ENCODE data around the gene LAMC2. TPM values are rescaled to one million over a fixed set of nuclear protein-coding genes. Genes with fewer than 3 reads are reported as not detected.
A peak's percentile ranks its signal among the peaks of the same experiment; 100 is the strongest.

LAMC2 gene
- total RNA-seq, 1 donor from 2014 or later = 1.1 TPM

DNA sequence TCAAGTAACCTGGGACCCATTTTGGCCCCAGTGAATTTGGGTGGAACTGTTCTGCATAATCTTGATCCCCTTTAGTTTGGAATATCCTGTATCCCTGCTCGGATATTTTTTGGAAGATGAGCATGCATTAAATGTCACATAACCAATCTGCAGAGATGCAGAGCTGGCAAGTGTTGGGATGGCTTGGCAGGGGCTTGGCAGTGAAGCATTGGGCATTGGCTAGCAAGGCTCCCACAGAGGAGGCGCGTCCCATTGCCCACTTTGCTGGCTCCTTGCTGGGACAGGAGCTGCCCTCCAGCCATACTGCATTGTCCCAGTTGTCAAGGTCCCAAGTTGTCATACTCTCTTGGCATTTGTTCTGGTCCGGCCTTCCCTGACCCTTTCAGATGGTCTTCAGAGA lies 29.9 kb downstream of the LAMC2 start:
- intact Hi-C loops (cut with DNase I) = no loop called here
- Histone ChIP-seq H3K9me3 (no peaks in the 10 kb centered on the region), H3K4me1 (peaks cover 6 to 20% of the 10 kb centered on the region in 2 donors), H3K27me3 (no peaks in the 10 kb centered on the region), H3K27ac (no peak overlapping the region), H3K4me3 (no peak overlapping the region), H3K36me3 (no peaks in the 10 kb centered on the region)
- TF ChIP-seq, protein P1, sequence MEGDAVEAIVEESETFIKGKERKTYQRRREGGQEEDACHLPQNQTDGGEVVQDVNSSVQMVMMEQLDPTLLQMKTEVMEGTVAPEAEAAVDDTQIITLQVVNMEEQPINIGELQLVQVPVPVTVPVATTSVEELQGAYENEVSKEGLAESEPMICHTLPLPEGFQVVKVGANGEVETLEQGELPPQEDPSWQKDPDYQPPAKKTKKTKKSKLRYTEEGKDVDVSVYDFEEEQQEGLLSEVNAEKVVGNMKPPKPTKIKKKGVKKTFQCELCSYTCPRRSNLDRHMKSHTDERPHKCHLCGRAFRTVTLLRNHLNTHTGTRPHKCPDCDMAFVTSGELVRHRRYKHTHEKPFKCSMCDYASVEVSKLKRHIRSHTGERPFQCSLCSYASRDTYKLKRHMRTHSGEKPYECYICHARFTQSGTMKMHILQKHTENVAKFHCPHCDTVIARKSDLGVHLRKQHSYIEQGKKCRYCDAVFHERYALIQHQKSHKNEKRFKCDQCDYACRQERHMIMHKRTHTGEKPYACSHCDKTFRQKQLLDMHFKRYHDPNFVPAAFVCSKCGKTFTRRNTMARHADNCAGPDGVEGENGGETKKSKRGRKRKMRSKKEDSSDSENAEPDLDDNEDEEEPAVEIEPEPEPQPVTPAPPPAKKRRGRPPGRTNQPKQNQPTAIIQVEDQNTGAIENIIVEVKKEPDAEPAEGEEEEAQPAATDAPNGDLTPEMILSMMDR (IDR thresholded peaks at IDR 0.05) = no peak
- peak in 1 of 2 donors; percentile 27 for DNase-seq (ENCODE audit: low spot score in 2 of 2)

DNA sequence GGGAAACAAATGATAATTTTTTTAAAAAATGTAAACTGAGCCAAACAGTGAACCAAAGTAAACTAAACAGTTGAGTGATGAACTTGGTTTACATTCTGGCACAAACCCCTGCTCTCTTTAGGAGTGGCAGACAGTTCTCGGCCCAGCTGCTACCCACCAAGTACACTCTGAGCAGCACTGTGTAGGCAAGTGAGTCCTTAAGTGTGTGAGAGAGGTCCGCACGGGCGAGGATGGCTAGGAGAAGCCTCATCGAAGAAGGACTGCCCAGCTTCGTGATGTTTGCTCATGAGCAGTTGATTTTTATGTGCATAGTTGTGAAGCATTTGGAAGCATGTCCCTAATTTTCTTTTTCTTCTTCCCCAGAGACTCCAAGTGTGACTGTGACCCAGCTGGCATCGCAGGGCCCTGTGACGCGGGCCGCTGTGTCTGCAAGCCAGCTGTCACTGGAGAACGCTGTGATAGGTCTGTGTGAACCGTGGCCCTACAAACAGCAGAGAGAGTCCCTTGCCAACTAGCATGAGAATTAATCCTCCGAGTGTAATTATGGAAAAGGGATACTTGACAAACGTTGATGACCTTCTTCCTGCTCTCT lies 32.1 kb downstream of the LAMC2 start:
- H3K27me3 ChIP-seq = no peaks in the 10 kb centered on the region
- H3K4me1 ChIP-seq = peaks cover 6 to 20% of the 10 kb centered on the region in 2 donors
- H3K36me3 ChIP-seq = no peaks in the 10 kb centered on the region
- intact Hi-C loops (cut with DNase I) = loop anchor here (2.0 kb wide), 1 partner anchor 67 kb away; no protein-coding TSS in a partner anchor
- TF ChIP-seq, protein P1 (IDR thresholded peaks at IDR 0.05) = no peak
- peak overlapping the region; percentile 47 to 69 for H3K27ac ChIP-seq
- H3K9me3 ChIP-seq = no peaks in the 10 kb centered on the region
- peak overlapping the region in 1 of 2 donors; percentile 27 for H3K4me3 ChIP-seq
- peak in 1 of 2 donors; percentile 83 for DNase-seq (ENCODE audit: low spot score in 2 of 2)

DNA sequence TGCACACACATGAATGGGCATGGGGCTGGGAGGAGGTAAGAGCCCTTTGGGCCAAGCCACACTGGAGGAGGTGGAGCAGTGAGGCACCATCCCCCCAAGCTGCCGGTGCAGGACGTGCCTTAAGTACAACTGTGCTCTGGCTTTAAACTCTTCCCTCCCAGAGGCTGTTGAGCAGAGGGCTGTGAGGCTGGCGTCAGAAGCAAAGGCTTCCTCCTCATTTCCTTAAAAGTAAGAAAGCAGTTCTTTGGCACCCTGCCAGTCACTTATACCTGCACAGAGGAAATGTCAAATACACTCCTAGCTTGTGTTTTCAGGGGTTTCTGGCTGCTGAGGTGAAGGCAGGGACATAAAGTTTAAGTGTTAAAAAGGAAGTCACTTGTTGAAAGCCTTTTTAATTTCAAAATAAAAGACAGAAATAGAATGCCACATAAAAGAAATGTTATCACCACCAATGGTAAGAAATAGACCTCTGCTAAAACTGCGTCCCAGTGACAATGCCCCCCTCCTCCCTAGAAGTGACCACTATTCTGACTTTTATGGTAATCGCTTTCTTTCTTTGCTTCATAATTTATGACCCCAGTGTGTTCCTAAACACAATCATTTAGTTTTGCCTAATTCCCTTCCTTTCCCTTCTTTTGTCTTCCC lies 33.0 kb downstream of the LAMC2 start:
- Histone ChIP-seq H3K4me3 (no peak overlapping the region), H3K27ac (peak overlapping the region; percentile 47 to 69), H3K36me3 (no peaks in the 10 kb centered on the region), H3K9me3 (no peaks in the 10 kb centered on the region), H3K27me3 (no peaks in the 10 kb centered on the region), H3K4me1 (peaks cover 6 to 20% of the 10 kb centered on the region in 2 donors)
- intact Hi-C loops (cut with DNase I) = loop anchor here (2.0 kb wide), 1 partner anchor 68 kb away; no protein-coding TSS in a partner anchor
- DNase-seq (ENCODE audit: low spot score in 2 of 2) = peak in 1 of 2 donors; percentile 70
- TF ChIP-seq, protein P1 (IDR thresholded peaks at IDR 0.05) = no peak

DNA sequence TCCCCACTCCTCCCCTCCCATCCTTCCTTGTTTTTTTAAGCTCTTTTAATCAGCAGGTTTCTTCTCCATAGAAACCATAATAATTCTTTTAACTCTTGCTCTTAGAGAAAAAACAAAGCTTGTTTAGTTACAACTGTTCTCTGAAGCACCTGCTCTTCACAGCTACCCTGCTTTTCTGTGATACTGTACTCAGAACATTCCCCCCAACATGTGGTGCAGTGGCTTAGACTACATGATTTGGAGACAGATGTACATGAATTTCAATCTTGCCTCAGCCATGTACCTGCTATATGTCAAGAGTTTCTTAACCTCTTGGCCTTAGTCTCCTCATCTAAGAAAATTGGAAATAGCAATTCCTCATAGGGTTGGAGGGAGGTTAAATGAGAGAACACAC lies 33.5 kb downstream of the LAMC2 start:
- peak overlapping the region in 1 of 2 donors; percentile 69 for H3K27ac ChIP-seq
- H3K4me1 ChIP-seq = peaks cover 6 to 20% of the 10 kb centered on the region in 2 donors
- no peaks in the 10 kb centered on the region for H3K36me3 ChIP-seq
- no peak overlapping the region for H3K4me3 ChIP-seq
- H3K27me3 ChIP-seq = no peaks in the 10 kb centered on the region
- no peak for DNase-seq (ENCODE audit: low spot score in 2 of 2)
- intact Hi-C loops (cut with DNase I) = loop anchor here (2.0 kb wide), 1 partner anchor 69 kb away; no protein-coding TSS in a partner anchor
- H3K9me3 ChIP-seq = no peaks in the 10 kb centered on the region
- TF ChIP-seq, protein P1 (IDR thresholded peaks at IDR 0.05) = no peak

DNA sequence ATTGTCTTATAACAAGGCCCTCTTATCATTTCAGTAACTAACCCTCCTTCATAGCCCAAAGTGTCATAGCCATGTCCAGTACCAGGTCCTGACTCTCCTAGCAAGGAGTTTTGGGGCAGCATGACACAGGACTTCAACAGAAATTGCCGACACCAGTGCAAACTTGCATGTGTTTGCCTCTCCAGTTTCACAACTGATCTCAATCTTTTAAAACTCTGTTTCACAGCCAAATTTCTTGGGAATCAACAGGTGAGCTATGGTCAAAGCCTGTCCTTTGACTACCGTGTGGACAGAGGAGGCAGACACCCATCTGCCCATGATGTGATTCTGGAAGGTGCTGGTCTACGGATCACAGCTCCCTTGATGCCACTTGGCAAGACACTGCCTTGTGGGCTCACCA lies 36.8 kb downstream of the LAMC2 start:
- TF ChIP-seq, protein P1 (IDR thresholded peaks at IDR 0.05) = no peak
- no peaks in the 10 kb centered on the region for H3K27me3 ChIP-seq
- DNase-seq (ENCODE audit: low spot score in 2 of 2) = no peak
- no peaks in the 10 kb centered on the region for H3K36me3 ChIP-seq
- H3K9me3 ChIP-seq = no peaks in the 10 kb centered on the region
- H3K4me1 ChIP-seq = peaks cover 6 to 9% of the 10 kb centered on the region in 2 donors
- intact Hi-C loops (cut with DNase I) = no loop called here
- no peak overlapping the region for H3K4me3 ChIP-seq
- H3K27ac ChIP-seq = no peak overlapping the region

All from ascending aorta (tissue), 2 donors.